OCI-LY3 (cell line): ENCODE measurements around the gene CCDC7.
"Not testable (repeated sequence)": the region's sequence is repeated elsewhere in the genome, so short reads cannot be mapped to it uniquely, and the experiment has no call there.

Experiments used
- H2AFZ ChIP-seq: fragments of 200-600, 300-600 bp; shearing (Covaris generic); 2 replicates; pipeline ENCODE4 v1.6.0; 2014; ENCODE audit warnings: antibody characterized with exemption, low read depth, low read length
- H3K27ac ChIP-seq: fragments of 200-600, 300-600 bp; sonication (generic); 2 replicates; pipeline ENCODE4 v1.5.1; 2014; ENCODE audit warnings: mild to moderate bottlenecking, low read length, moderate library complexity, mixed read lengths
- H3K27me3 ChIP-seq: fragments of 200-600, 300-600 bp; sonication (generic); 2 replicates; pipeline ENCODE4 v1.6.1; 2014; ENCODE audit warnings: low read depth, low read length, mixed read lengths
- H3K36me3 ChIP-seq: fragments of 200-600, 300-600 bp; sonication (generic); replicated peaks from 2 replicates; pipeline ENCODE3; 2014; ENCODE audit warnings: low read depth, low read length, mixed read lengths
- H3K4me1 ChIP-seq: fragments of 300-600, 200-600 bp; sonication (generic); 2 replicates; pipeline ENCODE4 v1.6.1; 2014; ENCODE audit warnings: low read length, mixed read lengths
- H3K4me2 ChIP-seq: fragments of 200-600, 300-600 bp; sonication (generic); 2 replicates; pipeline ENCODE4 v1.6.1; 2014; ENCODE audit warnings: low read length, mixed read lengths
- H3K4me3 ChIP-seq: fragments of 300-600, 200-600 bp; sonication (generic); 2 replicates; pipeline ENCODE4 v1.5.1; 2014; ENCODE audit warnings: antibody characterized with exemption, mild to moderate bottlenecking, low read length, moderate library complexity
- H3K79me2 ChIP-seq: fragments of 300-600, 200-600 bp; shearing (Covaris generic); 2 replicates; pipeline ENCODE4 v1.6.1; 2014; ENCODE audit warnings: mild to moderate bottlenecking, low read length, mixed read lengths
- H3K9ac ChIP-seq: fragments of 300-600, 200-600 bp; shearing (Covaris generic); 2 replicates; pipeline ENCODE4 v1.6.0; 2014; ENCODE audit warnings: mild to moderate bottlenecking, low read length, moderate library complexity
- H3K9me3 ChIP-seq: fragments of 200-600, 300-600 bp; shearing (Covaris generic); 2 replicates; pipeline ENCODE4 v1.6.1; 2014; ENCODE audit warnings: low read length, mixed read lengths; ENCODE audit not compliant: insufficient read depth
- H4K20me1 ChIP-seq: fragments of 200-600, 300-600 bp; sonication (generic); 2 replicates; pipeline ENCODE4 v1.6.1; 2016; ENCODE audit warnings: low read length, mixed read lengths; ENCODE audit not compliant: insufficient read depth
- EZH2phosphoT487 ChIP-seq: fragments of 200-600 bp; shearing (Covaris generic); IDR thresholded peaks from 2 replicates; pipeline ENCODE4 v1.6.1; 2018; ENCODE audit warnings: antibody characterized with exemption, mixed run types, low read depth
- TF ChIP-seq, protein P1 (sequence below): fragments of 200-600, 300-600 bp; sonication (generic); IDR thresholded peaks from 2 replicates; pipeline ENCODE4 v1.5.1; 2014; ENCODE audit warnings: antibody characterized with exemption, low read length, low read depth

CCDC7 gene

DNA sequence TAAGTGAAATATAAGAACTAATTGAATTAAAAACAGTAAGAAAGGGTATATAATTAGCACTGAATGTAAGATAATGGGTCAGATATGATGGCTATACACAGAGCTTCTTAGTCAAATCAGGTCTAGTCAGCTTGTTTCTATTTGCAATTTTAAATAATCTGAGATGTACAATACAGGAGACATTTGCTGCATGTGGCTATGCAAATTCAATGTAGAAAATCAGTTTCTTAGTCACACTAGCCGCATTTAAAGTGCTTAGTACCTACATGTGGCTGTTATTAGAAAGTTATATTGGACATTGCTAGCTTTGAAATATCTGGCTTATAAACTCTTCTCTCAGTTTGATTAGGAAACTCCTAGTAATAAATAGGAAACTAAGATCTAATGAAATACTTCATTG, 25.3 kb downstream of the CCDC7 start:
- Histone ChIP-seq H3K9ac (no peak overlapping the region), H3K36me3 (no peaks in the 10 kb centered on the region), H3K4me1 (0 out of 2 replicates have a peak, but pooled peaks cover 5% of the 10 kb centered on the region), H3K4me2 (no peak overlapping the region), H2AFZ (no peak overlapping the region), H3K9me3 (no peaks in the 10 kb centered on the region), H3K27ac (no peak overlapping the region), H3K4me3 (no peak overlapping the region), H4K20me1 (no peaks in the 10 kb centered on the region), H3K27me3 (no peaks in the 10 kb centered on the region), H3K79me2 (no peaks in the 10 kb centered on the region)
- TF ChIP-seq, protein P1, sequence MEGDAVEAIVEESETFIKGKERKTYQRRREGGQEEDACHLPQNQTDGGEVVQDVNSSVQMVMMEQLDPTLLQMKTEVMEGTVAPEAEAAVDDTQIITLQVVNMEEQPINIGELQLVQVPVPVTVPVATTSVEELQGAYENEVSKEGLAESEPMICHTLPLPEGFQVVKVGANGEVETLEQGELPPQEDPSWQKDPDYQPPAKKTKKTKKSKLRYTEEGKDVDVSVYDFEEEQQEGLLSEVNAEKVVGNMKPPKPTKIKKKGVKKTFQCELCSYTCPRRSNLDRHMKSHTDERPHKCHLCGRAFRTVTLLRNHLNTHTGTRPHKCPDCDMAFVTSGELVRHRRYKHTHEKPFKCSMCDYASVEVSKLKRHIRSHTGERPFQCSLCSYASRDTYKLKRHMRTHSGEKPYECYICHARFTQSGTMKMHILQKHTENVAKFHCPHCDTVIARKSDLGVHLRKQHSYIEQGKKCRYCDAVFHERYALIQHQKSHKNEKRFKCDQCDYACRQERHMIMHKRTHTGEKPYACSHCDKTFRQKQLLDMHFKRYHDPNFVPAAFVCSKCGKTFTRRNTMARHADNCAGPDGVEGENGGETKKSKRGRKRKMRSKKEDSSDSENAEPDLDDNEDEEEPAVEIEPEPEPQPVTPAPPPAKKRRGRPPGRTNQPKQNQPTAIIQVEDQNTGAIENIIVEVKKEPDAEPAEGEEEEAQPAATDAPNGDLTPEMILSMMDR = no peak
- no peak for TF ChIP-seq EZH2phosphoT487

DNA sequence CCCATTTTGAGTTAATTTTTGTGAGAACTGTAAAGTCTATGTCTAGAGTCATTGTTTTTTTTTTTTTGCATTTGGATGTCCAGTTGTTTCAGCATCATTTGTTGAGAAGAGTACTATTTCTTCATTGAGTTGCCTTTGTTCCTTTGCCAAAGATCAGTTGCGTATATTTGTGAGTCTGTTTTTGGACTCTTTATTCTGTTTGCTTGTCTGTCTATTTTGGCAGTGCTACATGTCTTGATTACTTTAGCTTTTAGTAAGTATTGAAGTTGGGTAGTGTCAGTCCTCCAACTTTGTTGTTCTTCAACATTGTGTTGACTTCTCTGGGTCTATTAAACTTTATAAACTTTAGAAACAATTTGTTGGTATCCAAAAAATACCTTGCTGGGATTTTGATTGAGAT, 31.6 kb downstream of the CCDC7 start:
- Histone ChIP-seq H3K27ac (no peak overlapping the region), H3K4me3 (no peak overlapping the region), H3K4me1 (no peaks in the 10 kb centered on the region), H4K20me1 (no peaks in the 10 kb centered on the region), H3K9me3 (no peaks in the 10 kb centered on the region), H3K27me3 (no peaks in the 10 kb centered on the region), H3K9ac (no peak overlapping the region), H3K36me3 (no peaks in the 10 kb centered on the region), H3K4me2 (no peak overlapping the region), H2AFZ (no peak overlapping the region), H3K79me2 (no peaks in the 10 kb centered on the region)
- TF ChIP-seq, protein P1 = no peak
- no peak for TF ChIP-seq EZH2phosphoT487

DNA sequence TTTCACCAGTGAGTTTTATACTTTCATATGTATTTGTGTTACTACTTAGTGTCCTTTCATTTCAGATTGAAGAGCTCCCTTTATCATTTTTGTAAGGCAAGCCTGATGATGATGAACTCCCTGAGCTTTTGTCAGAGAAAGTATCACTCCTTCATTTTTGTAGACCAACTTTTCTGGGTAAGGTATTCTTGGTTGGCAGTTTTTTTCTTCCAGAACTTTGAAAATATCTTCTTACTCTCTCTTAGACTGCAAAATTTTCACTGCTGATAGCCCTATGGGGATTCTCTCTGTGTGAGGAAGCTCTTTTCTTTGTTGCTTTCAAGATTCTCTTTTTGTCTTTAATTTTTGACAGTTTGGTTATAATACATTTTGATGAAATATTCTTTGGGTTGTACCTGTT, 35.7 kb downstream of the CCDC7 start:
- no peak overlapping the region for H3K4me2 ChIP-seq
- H3K9ac ChIP-seq = no peak overlapping the region
- no peaks in the 10 kb centered on the region for H3K36me3 ChIP-seq
- H3K27ac ChIP-seq = no peak overlapping the region
- H3K9me3 ChIP-seq = no peaks in the 10 kb centered on the region
- no peaks in the 10 kb centered on the region for H4K20me1 ChIP-seq
- H2AFZ ChIP-seq = no peak overlapping the region
- H3K4me3 ChIP-seq = no peak overlapping the region
- H3K27me3 ChIP-seq = no peaks in the 10 kb centered on the region
- TF ChIP-seq, protein P1 = no peak
- no peak for TF ChIP-seq EZH2phosphoT487
- H3K79me2 ChIP-seq = no peaks in the 10 kb centered on the region
- H3K4me1 ChIP-seq = no peaks in the 10 kb centered on the region

DNA sequence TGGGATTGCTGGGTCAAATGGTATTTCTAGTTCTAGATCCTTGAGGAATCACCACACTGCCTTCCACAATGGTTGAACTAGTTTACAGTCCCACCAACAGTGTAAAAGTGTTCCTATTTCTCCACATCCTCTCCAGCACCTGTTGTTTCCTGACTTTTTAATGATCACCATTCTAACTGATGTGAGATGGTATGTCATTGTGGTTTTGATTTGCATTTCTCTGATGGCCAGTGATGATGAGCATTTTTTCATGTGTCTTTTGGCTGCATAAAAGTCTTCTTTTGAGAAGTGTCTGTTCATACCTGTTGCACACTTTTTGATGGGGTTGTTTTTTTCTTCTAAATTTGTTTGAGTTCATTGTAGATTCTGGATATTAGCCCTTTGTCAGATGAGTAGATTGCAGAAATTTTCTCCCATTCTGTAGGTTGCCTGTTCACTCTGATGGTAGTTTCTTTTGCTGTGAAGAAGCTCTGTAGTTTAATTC, 37.1 kb downstream of the CCDC7 start:
- not testable (repeated sequence) for H3K4me1 ChIP-seq, H3K79me2 ChIP-seq, H3K27me3 ChIP-seq, H3K9ac ChIP-seq, H2AFZ ChIP-seq, H4K20me1 ChIP-seq, H3K36me3 ChIP-seq, H3K27ac ChIP-seq, H3K4me2 ChIP-seq, H3K9me3 ChIP-seq, H3K4me3 ChIP-seq

DNA sequence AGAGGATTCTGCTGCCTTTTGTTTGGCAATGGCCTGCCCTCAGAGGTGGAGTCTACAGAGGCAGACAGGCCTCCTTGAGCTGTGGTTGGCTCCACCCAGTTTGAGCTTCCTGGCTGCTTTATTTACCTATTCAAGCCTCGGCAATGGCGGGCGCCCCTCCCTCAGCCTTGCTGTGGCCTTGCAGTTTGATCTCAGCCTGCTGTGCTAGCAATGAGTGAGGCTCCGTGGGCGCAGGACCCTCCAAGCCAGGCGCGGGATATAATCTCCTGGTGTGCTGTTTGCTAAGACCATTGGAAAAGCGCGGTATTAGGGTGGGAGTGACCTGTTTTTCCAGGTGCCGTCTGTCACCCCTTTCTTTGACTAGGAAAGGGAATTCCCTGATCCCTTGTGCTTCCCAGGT, 42.1 kb downstream of the CCDC7 start:
- not testable (repeated sequence) for H3K36me3 ChIP-seq, H3K9ac ChIP-seq, H3K27ac ChIP-seq, H2AFZ ChIP-seq, H3K4me1 ChIP-seq, H3K27me3 ChIP-seq, H3K4me2 ChIP-seq, H4K20me1 ChIP-seq, H3K79me2 ChIP-seq, H3K9me3 ChIP-seq, H3K4me3 ChIP-seq
